Putamen (tissue), 1 donor: ENCODE data around the gene EPHB6.

Experiments used
- DNase-seq: peaks from one replicate; pipeline ENCODE4 v3.0.0-alpha.2; 2016; ENCODE audit warnings: low spot score

EPHB6 gene

GRCh38 chr7:142833174-142834048 lies 21.5 kb upstream of the EPHB6 start:
- DNase-seq = no peak

GRCh38 chr7:142835487-142835886 lies 19.4 kb upstream of the EPHB6 start:
- no peak for DNase-seq

- DNase-seq = no peak
Measured at GRCh38 chr7:142836426-142836825, 18.4 kb upstream of the EPHB6 start.

- no peak for DNase-seq
Measured at GRCh38 chr7:142838461-142839213, 16.2 kb upstream of the EPHB6 start.

DNA sequence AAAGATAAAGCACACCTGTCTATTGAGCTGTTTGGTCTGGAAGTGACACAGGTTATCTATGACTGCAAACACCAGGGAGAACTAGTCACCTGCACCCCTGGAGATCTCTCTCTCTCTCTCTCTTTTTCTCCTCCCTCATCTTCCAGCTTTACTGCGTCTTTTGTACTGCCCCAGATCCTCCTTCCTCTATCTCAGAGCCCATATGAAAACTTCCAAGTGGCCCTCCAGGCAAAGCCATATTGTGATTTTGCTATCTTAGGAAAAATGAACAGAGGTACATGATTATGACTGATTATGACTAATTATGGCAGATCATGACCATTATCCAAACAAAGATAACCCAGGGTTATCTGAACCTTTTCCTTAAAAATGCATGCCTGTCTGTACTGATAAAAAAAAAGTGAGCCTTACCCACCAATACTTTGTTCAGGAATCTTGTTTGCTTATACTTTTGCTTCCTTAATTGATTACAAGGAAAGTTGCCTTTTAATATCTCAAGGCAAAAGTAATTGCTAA lies 12.6 kb upstream of the EPHB6 start:
- no peak for DNase-seq

GRCh38 chr7:142847353-142847752 lies 7.5 kb upstream of the EPHB6 start:
- no peak for DNase-seq

GRCh38 chr7:142851269-142851668 lies 3.6 kb upstream of the EPHB6 start:
- no peak for DNase-seq

GRCh38 chr7:142851919-142852318 lies 3.0 kb upstream of the EPHB6 start:
- DNase-seq = no peak

GRCh38 chr7:142853739-142854371 lies 1.0 kb upstream of the EPHB6 start:
- peak; percentile 63 for DNase-seq

DNA sequence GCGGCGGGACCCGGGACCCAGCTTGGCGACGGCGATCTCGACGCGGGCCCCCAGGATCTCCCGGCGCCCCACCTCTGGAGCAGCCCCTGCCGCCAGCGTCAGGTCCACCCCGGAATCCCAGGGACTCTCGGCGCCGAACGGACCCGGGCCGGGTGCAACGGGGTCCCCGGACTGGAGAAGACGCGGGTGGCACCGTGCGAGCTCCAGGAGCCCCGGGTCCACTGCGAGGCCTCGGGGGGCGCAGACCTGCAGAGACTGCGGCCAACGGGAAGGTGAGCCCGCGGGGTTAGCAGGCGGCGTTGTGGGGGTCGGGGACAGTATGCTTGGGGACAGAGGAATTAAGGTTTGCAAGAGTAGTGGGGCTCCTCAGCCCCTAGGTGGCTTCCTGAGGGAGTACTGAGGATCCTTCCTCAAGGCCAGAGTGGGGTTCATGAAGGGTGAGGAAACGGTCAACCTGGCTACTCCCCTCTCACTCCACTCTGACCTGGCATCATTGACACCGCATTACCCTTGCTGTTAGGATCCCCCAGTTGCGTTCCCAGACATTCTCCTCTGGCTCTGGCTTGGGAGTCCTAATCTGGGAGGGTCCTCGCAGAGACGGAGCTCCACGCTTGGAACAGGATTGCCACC lies 353 bp downstream of the EPHB6 start:
- no peak for DNase-seq

DNA sequence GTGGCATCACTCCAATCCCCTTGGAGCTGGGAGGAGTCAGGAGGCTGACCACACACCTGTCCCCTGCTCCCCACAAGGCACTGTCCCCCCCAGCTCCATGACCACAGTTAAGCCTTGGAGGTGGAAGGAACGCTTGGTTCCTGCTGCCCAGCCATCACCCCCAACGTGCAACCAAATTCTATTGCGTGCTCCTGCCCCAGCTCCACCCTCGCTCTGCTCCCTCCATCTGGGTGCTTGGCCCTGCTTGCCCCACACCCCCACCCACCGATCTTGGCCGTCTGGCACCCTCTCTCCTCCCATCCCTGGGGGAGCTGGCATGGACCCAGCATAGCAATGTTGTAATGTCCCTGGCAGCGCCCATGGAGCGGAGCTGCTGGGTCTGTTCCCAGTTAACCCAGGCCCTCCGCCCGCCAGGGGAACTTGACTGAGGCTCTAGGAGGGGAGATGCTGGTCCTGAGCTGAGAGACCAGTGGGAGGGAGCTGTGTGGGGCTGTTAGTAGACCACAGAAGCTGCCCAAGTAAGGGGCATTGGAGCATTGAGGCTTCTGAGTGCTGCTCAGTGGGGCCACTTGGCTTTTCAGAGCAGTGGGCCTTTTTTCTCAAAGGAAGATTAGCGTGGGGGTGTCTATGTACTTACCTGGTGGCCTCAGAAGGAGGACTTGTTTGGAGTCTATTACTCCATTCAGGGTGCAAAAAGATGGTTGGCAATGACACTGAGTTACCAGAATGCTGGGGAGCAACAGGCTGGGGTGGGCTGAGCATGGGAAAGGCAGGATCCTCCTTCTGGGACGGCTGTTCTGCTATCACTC lies 1.1 kb downstream of the EPHB6 start:
- no peak for DNase-seq

DNA sequence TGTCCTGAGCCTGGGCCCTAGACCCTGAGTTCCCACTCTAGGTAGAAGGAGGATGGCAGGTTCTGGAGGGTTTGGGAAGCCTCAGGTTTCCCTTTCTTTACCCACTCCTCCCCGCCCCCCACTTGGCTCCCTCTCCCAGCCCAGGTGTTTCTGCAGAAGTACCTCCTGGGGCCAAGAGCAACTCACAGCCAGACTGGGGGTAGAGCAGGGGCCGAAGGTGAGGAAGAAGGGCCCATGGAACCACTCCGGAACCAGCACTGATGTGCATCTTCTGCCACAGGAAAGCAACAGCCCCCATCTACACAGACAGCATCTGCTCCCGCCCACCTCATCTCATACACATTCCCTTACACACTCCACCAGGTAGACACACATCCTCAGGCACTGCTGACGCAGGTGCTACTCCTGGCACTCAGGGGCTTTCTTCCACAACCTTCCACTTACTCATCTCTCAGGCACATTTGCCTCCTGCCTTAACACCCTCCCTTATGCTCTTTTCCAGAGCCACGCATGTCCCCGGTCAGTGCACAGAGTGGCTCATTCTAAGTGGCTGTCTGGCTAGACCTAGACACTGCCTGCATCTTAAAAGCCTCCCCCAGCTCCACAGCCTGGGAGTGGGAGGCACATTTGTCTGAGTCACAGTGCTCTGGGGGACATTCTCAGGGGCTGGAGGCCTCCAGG lies 1.8 kb downstream of the EPHB6 start:
- DNase-seq = peak; percentile 68

DNA sequence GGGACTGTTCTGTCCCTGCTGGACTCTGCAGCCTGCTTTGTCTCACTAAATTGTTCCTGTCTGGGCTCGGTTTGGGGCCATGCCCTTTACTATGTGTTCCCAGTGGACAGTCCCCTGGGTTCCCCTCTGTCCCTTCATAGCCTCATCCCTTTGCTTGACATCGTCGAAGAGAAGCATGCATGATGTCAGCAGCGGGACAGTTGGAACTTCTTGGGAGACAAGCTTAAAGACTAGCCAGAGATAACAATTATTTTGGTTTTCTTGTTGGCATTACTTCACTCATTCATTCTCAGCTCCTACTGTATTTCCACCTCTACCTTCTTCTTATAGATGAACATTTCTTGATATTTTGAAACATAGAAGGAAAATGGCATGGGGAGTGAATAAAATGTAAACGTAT lies 2.7 kb downstream of the EPHB6 start:
- no peak for DNase-seq

GRCh38 chr7:142859411-142859810 lies 4.5 kb downstream of the EPHB6 start:
- DNase-seq = no peak

GRCh38 chr7:142859829-142860228 lies 5.0 kb downstream of the EPHB6 start:
- DNase-seq = no peak

DNA sequence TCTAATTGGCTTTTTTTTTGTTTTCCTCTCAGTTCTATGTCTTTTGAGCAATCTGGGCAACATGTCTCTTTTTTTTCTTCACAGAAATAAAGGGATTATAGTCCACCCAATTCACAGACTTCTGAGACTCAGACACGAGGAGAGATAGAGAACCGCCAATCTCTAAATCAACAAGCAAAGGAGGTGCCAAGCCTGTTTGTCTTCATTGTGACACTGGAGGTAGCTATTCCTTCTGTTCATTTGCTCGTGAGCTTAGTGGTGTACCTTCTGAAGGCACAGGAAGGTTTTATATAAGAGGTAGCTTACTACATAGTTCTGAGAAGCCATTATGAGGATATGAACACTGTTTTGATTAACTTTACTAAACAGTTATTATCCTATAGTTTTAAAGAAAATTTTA lies 6.1 kb downstream of the EPHB6 start:
- no peak for DNase-seq

- no peak for DNase-seq
Measured at GRCh38 chr7:142862351-142862750, 7.5 kb downstream of the EPHB6 start.

GRCh38 chr7:142862786-142863400 lies 8.0 kb downstream of the EPHB6 start:
- DNase-seq = no peak

DNA sequence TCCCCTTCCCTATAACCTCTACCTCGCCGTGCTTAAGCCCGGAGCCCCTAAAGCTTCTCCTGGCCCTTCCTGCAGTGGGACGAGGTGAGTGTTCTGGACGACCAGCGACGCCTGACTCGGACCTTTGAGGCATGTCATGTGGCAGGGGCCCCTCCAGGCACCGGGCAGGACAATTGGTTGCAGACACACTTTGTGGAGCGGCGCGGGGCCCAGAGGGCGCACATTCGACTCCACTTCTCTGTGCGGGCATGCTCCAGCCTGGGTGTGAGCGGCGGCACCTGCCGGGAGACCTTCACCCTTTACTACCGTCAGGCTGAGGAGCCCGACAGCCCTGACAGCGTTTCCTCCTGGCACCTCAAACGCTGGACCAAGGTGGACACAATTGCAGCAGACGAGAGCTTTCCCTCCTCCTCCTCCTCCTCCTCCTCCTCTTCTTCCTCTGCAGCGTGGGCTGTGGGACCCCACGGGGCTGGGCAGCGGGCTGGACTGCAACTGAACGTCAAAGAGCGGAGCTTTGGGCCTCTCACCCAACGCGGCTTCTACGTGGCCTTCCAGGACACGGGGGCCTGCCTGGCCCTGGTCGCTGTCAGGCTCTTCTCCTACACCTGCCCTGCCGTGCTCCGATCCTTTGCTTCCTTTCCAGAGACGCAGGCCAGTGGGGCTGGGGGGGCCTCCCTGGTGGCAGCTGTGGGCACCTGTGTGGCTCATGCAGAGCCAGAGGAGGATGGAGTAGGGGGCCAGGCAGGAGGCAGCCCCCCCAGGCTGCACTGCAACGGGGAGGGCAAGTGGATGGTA lies 9.2 kb downstream of the EPHB6 start:
- no peak for DNase-seq
